BLaER1 treated with 17β-estradiol and CSF1 and Interleukin-3, amounts not matched to agents 10 nM and 100 nM (cell line): ENCODE data around the gene PRM3.

Experiments used
- H3K27ac ChIP-seq, 11 experiments: shearing (Covaris generic); formaldehyde crosslinking; 2 replicates each; pipeline ENCODE4 v1.8.1; 2022
- H3K27me3 ChIP-seq, 11 experiments: shearing (Covaris generic); formaldehyde crosslinking; 2 replicates each; pipeline ENCODE4 v1.8.1; 2022
- H3K36me3 ChIP-seq, 11 experiments: shearing (Covaris generic); formaldehyde crosslinking; 2 replicates each; pipeline ENCODE4 v1.8.1; 2022
- H3K4me1 ChIP-seq, 10 experiments: shearing (Covaris generic); formaldehyde crosslinking; 2 replicates each; pipeline ENCODE4 v1.8.1; 2022
- H3K4me2 ChIP-seq, 11 experiments: shearing (Covaris generic); formaldehyde crosslinking; 2 replicates each; pipeline ENCODE4 v1.8.1; 2022
- H3K4me3 ChIP-seq, 10 experiments: shearing (Covaris generic); formaldehyde crosslinking; 2 replicates each; pipeline ENCODE4 v1.8.1; 2022
- H3K9ac ChIP-seq, 11 experiments: shearing (Covaris generic); formaldehyde crosslinking; 2 replicates each; pipeline ENCODE4 v1.8.1; 2022
- H3K9me3 ChIP-seq, 11 experiments: shearing (Covaris generic); formaldehyde crosslinking; replicated peaks in 1 of 11; 2 replicates each; pipeline ENCODE4 v1.8.1; 2022
- H4K20me1 ChIP-seq, 11 experiments: shearing (Covaris generic); formaldehyde crosslinking; 2 replicates each; pipeline ENCODE4 v1.8.1; 2022
- Cebpa-rat ChIP-seq, 11 experiments: shearing (Covaris generic); IDR thresholded peaks; 2 replicates each; pipeline ENCODE4 v1.8.1; 2022

The PRM3 gene

GRCh38 chr16:11249233-11250061, 24.0 kb downstream of the PRM3 start:
- Histone ChIP-seq H3K4me2 (no peak overlapping the region), H3K36me3 (peaks cover 0 to 15% (median 0%) of the 10 kb centered on the region in 11 experiments; a peak in 3 of 22 replicates), H3K9me3 (no peaks in the 10 kb centered on the region), H3K4me3 (no peak overlapping the region), H4K20me1 (peaks cover 0 to 38% (median 35%) of the 10 kb centered on the region in 11 experiments; a peak in 18 of 22 replicates), H3K27ac (no peak overlapping the region), H3K27me3 (peaks cover 0 to 2% (median 0%) of the 10 kb centered on the region in 11 experiments; a peak in 4 of 22 replicates), H3K4me1 (peaks cover 26 to 29% (median 28%) of the 10 kb centered on the region in 10 experiments), H3K9ac (no peak overlapping the region)
- TF ChIP-seq Cebpa-rat (IDR thresholded peaks at IDR 0.05): no peak; a peak in 2 of 22 replicates

GRCh38 chr16:11248133-11248532, 25.3 kb downstream of the PRM3 start:
- no peaks in the 10 kb centered on the region for H3K27me3 ChIP-seq
- H3K4me2 ChIP-seq: no peak overlapping the region
- H3K9ac ChIP-seq: no peak overlapping the region
- no peak for TF ChIP-seq Cebpa-rat (IDR thresholded peaks at IDR 0.05)
- peaks cover 0 to 14% (median 0%) of the 10 kb centered on the region in 11 experiments; a peak in 1 of 22 replicates for H3K36me3 ChIP-seq
- H3K27ac ChIP-seq: no peak overlapping the region
- H4K20me1 ChIP-seq: peaks cover 0 to 25% (median 22%) of the 10 kb centered on the region in 11 experiments; a peak in 13 of 22 replicates
- no peaks in the 10 kb centered on the region for H3K9me3 ChIP-seq
- H3K4me1 ChIP-seq: peaks cover 13 to 16% (median 15%) of the 10 kb centered on the region in 10 experiments
- no peak overlapping the region for H3K4me3 ChIP-seq

- Histone ChIP-seq H3K27me3 (no peaks in the 10 kb centered on the region), H3K4me1 (peaks cover 0 to 18% (median 5%) of the 10 kb centered on the region in 10 experiments; a peak in 17 of 20 replicates), H3K36me3 (no peaks in the 10 kb centered on the region), H3K4me3 (no peak overlapping the region), H3K9me3 (no peaks in the 10 kb centered on the region), H3K4me2 (no peak overlapping the region), H3K27ac (no peak overlapping the region), H4K20me1 (peaks cover 0 to 7% (median under 1%) of the 10 kb centered on the region in 11 experiments; a peak in 9 of 22 replicates), H3K9ac (no peak overlapping the region)
- no peak for TF ChIP-seq Cebpa-rat (IDR thresholded peaks at IDR 0.05)
Measured at GRCh38 chr16:11245988-11246387, 27.4 kb downstream of the PRM3 start.

- Histone ChIP-seq H4K20me1 (peaks cover 0 to 5% (median 0%) of the 10 kb centered on the region in 11 experiments; a peak in 2 of 22 replicates), H3K4me3 (no peak overlapping the region), H3K4me1 (peaks cover 5 to 25% (median 12%) of the 10 kb centered on the region in 10 experiments; a peak in 18 of 20 replicates), H3K36me3 (no peaks in the 10 kb centered on the region), H3K27ac (no peak overlapping the region), H3K9me3 (no peaks in the 10 kb centered on the region), H3K9ac (no peak overlapping the region), H3K4me2 (no peak overlapping the region), H3K27me3 (no peaks in the 10 kb centered on the region)
- no peak for TF ChIP-seq Cebpa-rat (IDR thresholded peaks at IDR 0.05)
Measured at GRCh38 chr16:11245222-11245737, 28.1 kb downstream of the PRM3 start.

- H4K20me1 ChIP-seq: no peaks in the 10 kb centered on the region
- H3K9ac ChIP-seq: no peak overlapping the region
- no peak for TF ChIP-seq Cebpa-rat (IDR thresholded peaks at IDR 0.05)
- H3K36me3 ChIP-seq: no peaks in the 10 kb centered on the region
- no peaks in the 10 kb centered on the region for H3K9me3 ChIP-seq
- H3K27ac ChIP-seq: no peak overlapping the region
- no peak overlapping the region for H3K4me3 ChIP-seq
- H3K4me2 ChIP-seq: no peak overlapping the region
- peaks cover 5 to 42% (median 22%) of the 10 kb centered on the region in 10 experiments; a peak in 18 of 20 replicates for H3K4me1 ChIP-seq
- peaks cover 0 to 4% (median 0%) of the 10 kb centered on the region in 11 experiments; a peak in 1 of 22 replicates for H3K27me3 ChIP-seq
Measured at GRCh38 chr16:11242658-11243057, 30.8 kb downstream of the PRM3 start.

GRCh38 chr16:11241480-11242204, 31.8 kb downstream of the PRM3 start:
- no peaks in the 10 kb centered on the region for H3K36me3 ChIP-seq
- no peaks in the 10 kb centered on the region for H4K20me1 ChIP-seq
- no peak overlapping the region for H3K9ac ChIP-seq
- no peaks in the 10 kb centered on the region for H3K9me3 ChIP-seq
- peaks cover 6 to 53% (median 32%) of the 10 kb centered on the region in 10 experiments for H3K4me1 ChIP-seq
- peak overlapping the region in 6 of 11 experiments; percentile 59 to 78 (median 70); a peak in 11 of 22 replicates for H3K4me2 ChIP-seq
- no peak overlapping the region for H3K27ac ChIP-seq
- peaks cover 0 to 4% (median 0%) of the 10 kb centered on the region in 11 experiments; a peak in 1 of 22 replicates for H3K27me3 ChIP-seq
- TF ChIP-seq Cebpa-rat (IDR thresholded peaks at IDR 0.05): no peak
- H3K4me3 ChIP-seq: no peak overlapping the region

- Histone ChIP-seq H3K9ac (peak overlapping the region in 3 of 11 experiments; percentile 12 to 51 (median 29); a peak in 5 of 22 replicates), H4K20me1 (no peaks in the 10 kb centered on the region), H3K9me3 (no peaks in the 10 kb centered on the region), H3K27me3 (peaks cover 0 to 4% (median 0%) of the 10 kb centered on the region in 11 experiments; a peak in 1 of 22 replicates), H3K4me3 (no peak overlapping the region), H3K36me3 (no peaks in the 10 kb centered on the region), H3K4me1 (peaks cover 7 to 60% (median 39%) of the 10 kb centered on the region in 10 experiments), H3K4me2 (peak overlapping the region; percentile 18 to 78 (median 64)), H3K27ac (peak overlapping the region in 1 of 11 experiments; percentile 2; a peak in 1 of 22 replicates)
- TF ChIP-seq Cebpa-rat (IDR thresholded peaks at IDR 0.05): no peak
Measured at GRCh38 chr16:11240636-11241473, 32.6 kb downstream of the PRM3 start.
